Activated naive CD4-positive, alpha-beta T cell treated with anti-CD3 and anti-CD28 coated beads for 36 hours (primary cell): Measurements from ENCODE around the gene PAQR9. TPM values are rescaled to one million over a fixed set of nuclear protein-coding genes. Genes with fewer than 3 reads are reported as not detected.
"Not testable (repeated sequence)": the region's sequence is repeated elsewhere in the genome, so short reads cannot be mapped to it uniquely, and the experiment has no call there.

ENCODE experiments used
- CTCF ChIA-PET: fragments of 350-600 bp; sonication (Branson Sonifier 250); formaldehyde crosslinking; loops from one replicate; lab custom pipeline; 2021; ENCODE audit warnings: antibody characterized with exemption; lab: Charles Lee
- DNase-seq: peaks from one replicate; pipeline ENCODE4 v3.0.0-alpha.2; 2020
- H3K27ac Mint-ChIP-seq: one replicate; pipeline ENCODE4 v1.8.0; 2021; ENCODE audit warnings: mild to moderate bottlenecking, mixed read lengths
- H3K27me3 Mint-ChIP-seq: one replicate; pipeline ENCODE4 v1.8.0; 2021; ENCODE audit warnings: low read depth, mixed read lengths
- H3K36me3 Mint-ChIP-seq: one replicate; pipeline ENCODE4 v1.8.0; 2021; ENCODE audit warnings: low read depth, mixed read lengths
- H3K4me1 Mint-ChIP-seq: one replicate; pipeline ENCODE4 v1.8.0; 2021; ENCODE audit warnings: low read depth, mixed read lengths
- H3K4me3 Mint-ChIP-seq: one replicate; pipeline ENCODE4 v1.8.0; 2021; ENCODE audit warnings: mild to moderate bottlenecking, moderate library complexity, mixed read lengths
- H3K9me3 Mint-ChIP-seq: one replicate; pipeline ENCODE4 v1.8.0; 2021; ENCODE audit warnings: mixed read lengths
- intact Hi-C: fragments of 100-400 bp; cut with micrococcal nuclease; formaldehyde crosslinking; loops from one replicate; pipeline ENCODE4 v1.15.1; 2023
- total RNA-seq, 2 experiments: library from RNA; stranded (reverse); gene quantifications; one replicate each; pipeline ENCODE4 v1.2.3, GENCODE V29; 2021

The PAQR9 gene
- total RNA-seq, 2 experiments from 2014 or later, result not detected

- peaks cover 4% of the 10 kb centered on the region for H3K27me3 Mint-ChIP-seq
- intact Hi-C loops, result no loop called here
- peaks cover 10% of the 10 kb centered on the region for H3K4me1 Mint-ChIP-seq
- H3K36me3 Mint-ChIP-seq, result peaks cover 1% of the 10 kb centered on the region
- no peak overlapping the region for H3K27ac Mint-ChIP-seq
- CTCF ChIA-PET, result interaction anchor here (2.0 kb wide), 1 partner anchor 169 kb away, joined by 8 read pairs; no protein-coding TSS in a partner anchor
- H3K9me3 Mint-ChIP-seq, result no peaks in the 10 kb centered on the region
- DNase-seq, result no peak
- no peak overlapping the region for H3K4me3 Mint-ChIP-seq
Measured at GRCh38 chr3:142997330-142997729, 33.9 kb upstream of the PAQR9 start.

GRCh38 chr3:142993958-142994442, 30.5 kb upstream of the PAQR9 start:
- intact Hi-C loops, result loop anchor here (1.0 to 2.0 kb wide), 4 partner anchors 65 to 868 kb away; no protein-coding TSS in a partner anchor
- Mint-ChIP-seq H3K9me3 (no peaks in the 10 kb centered on the region), H3K4me1 (no peaks in the 10 kb centered on the region), H3K36me3 (no peaks in the 10 kb centered on the region), H3K4me3 (no peak overlapping the region), H3K27ac (no peak overlapping the region), H3K27me3 (peaks cover 4% of the 10 kb centered on the region)
- peak; percentile 77 for DNase-seq
- CTCF ChIA-PET, result interaction anchor here (0.7 to 3.7 kb wide), 10 partner anchors 9 to 839 kb away, joined by 3 to 33 read pairs (median 3); no protein-coding TSS in a partner anchor

GRCh38 chr3:142992323-142992722, 28.8 kb upstream of the PAQR9 start:
- H3K4me3 Mint-ChIP-seq, result no peak overlapping the region
- H3K4me1 Mint-ChIP-seq, result no peaks in the 10 kb centered on the region
- no peaks in the 10 kb centered on the region for H3K9me3 Mint-ChIP-seq
- peaks cover 4% of the 10 kb centered on the region for H3K27me3 Mint-ChIP-seq
- intact Hi-C loops, result no loop called here
- H3K36me3 Mint-ChIP-seq, result no peaks in the 10 kb centered on the region
- DNase-seq, result no peak
- CTCF ChIA-PET, result interaction anchor here (0.9 to 3.7 kb wide), 2 partner anchors 8 to 163 kb away, joined by 3 to 33 read pairs; no protein-coding TSS in a partner anchor
- no peak overlapping the region for H3K27ac Mint-ChIP-seq

- Mint-ChIP-seq H3K9me3 (no peaks in the 10 kb centered on the region), H3K27me3 (peaks cover 4% of the 10 kb centered on the region), H3K36me3 (no peaks in the 10 kb centered on the region), H3K27ac (no peak overlapping the region), H3K4me3 (no peak overlapping the region), H3K4me1 (no peaks in the 10 kb centered on the region)
- no peak for DNase-seq
- intact Hi-C loops, result no loop called here
- CTCF ChIA-PET, result interaction anchor here (1.2 to 2.6 kb wide), 3 partner anchors 9 to 403 kb away, joined by 3 to 19 read pairs (median 4); no protein-coding TSS in a partner anchor
Measured at GRCh38 chr3:142990721-142991120, 27.2 kb upstream of the PAQR9 start.

- intact Hi-C loops, H3K4me1 Mint-ChIP-seq, H3K4me3 Mint-ChIP-seq, H3K9me3 Mint-ChIP-seq, H3K27ac Mint-ChIP-seq, CTCF ChIA-PET, DNase-seq, H3K27me3 Mint-ChIP-seq, H3K36me3 Mint-ChIP-seq: not testable (repeated sequence)
Measured at GRCh38 chr3:142988826-142989225, 25.4 kb upstream of the PAQR9 start.

- H3K36me3 Mint-ChIP-seq, H3K4me3 Mint-ChIP-seq, H3K27me3 Mint-ChIP-seq, H3K9me3 Mint-ChIP-seq, H3K27ac Mint-ChIP-seq, H3K4me1 Mint-ChIP-seq, intact Hi-C loops, DNase-seq: not testable (repeated sequence)
- CTCF ChIA-PET, result interaction anchor here (0.8 to 2.6 kb wide), 5 partner anchors 26 to 166 kb away, joined by 3 to 17 read pairs (median 4); no protein-coding TSS in a partner anchor
Measured at GRCh38 chr3:142988221-142988620, 24.7 kb upstream of the PAQR9 start.

- Mint-ChIP-seq H3K36me3 (no peaks in the 10 kb centered on the region), H3K4me1 (no peaks in the 10 kb centered on the region), H3K27me3 (peaks cover 1% of the 10 kb centered on the region), H3K4me3 (no peak overlapping the region), H3K27ac (no peak overlapping the region), H3K9me3 (no peaks in the 10 kb centered on the region)
- intact Hi-C loops, result loop anchor here (1.0 to 2.0 kb wide), 4 partner anchors 58 to 401 kb away; no protein-coding TSS in a partner anchor
- CTCF ChIA-PET, result interaction anchor here (0.6 to 2.6 kb wide), 8 partner anchors 26 to 806 kb away, joined by 3 to 17 read pairs (median 4); no protein-coding TSS in a partner anchor
- no peak for DNase-seq
Measured at GRCh38 chr3:142987707-142988106, 24.2 kb upstream of the PAQR9 start.

GRCh38 chr3:142987080-142987700, 23.7 kb upstream of the PAQR9 start:
- Mint-ChIP-seq H3K9me3 (no peaks in the 10 kb centered on the region), H3K27ac (no peak overlapping the region), H3K27me3 (no peaks in the 10 kb centered on the region), H3K4me3 (no peak overlapping the region), H3K36me3 (no peaks in the 10 kb centered on the region), H3K4me1 (no peaks in the 10 kb centered on the region)
- CTCF ChIA-PET, result interaction anchor here (0.6 to 2.6 kb wide), 8 partner anchors 25 to 805 kb away, joined by 3 to 17 read pairs (median 4); no protein-coding TSS in a partner anchor
- intact Hi-C loops, result loop anchor here (1.0 to 2.0 kb wide), 4 partner anchors 58 to 400 kb away; no protein-coding TSS in a partner anchor
- DNase-seq, result no peak

- H3K4me1 Mint-ChIP-seq, result no peaks in the 10 kb centered on the region
- H3K9me3 Mint-ChIP-seq, result no peaks in the 10 kb centered on the region
- H3K27me3 Mint-ChIP-seq, result no peaks in the 10 kb centered on the region
- no peak for DNase-seq
- H3K36me3 Mint-ChIP-seq, result no peaks in the 10 kb centered on the region
- H3K27ac Mint-ChIP-seq, result no peak overlapping the region
- CTCF ChIA-PET, result interaction anchor here (0.6 to 3.7 kb wide), 8 partner anchors 8 to 745 kb away, joined by 3 to 24 read pairs (median 3); no protein-coding TSS in a partner anchor
- no peak overlapping the region for H3K4me3 Mint-ChIP-seq
- intact Hi-C loops, result no loop called here
Measured at GRCh38 chr3:142984255-142984654, 20.8 kb upstream of the PAQR9 start.

- Mint-ChIP-seq H3K9me3 (no peaks in the 10 kb centered on the region), H3K4me3 (no peak overlapping the region), H3K4me1 (no peaks in the 10 kb centered on the region), H3K27me3 (no peaks in the 10 kb centered on the region), H3K36me3 (no peaks in the 10 kb centered on the region), H3K27ac (no peak overlapping the region)
- CTCF ChIA-PET, result interaction anchor here (0.9 to 3.7 kb wide), 3 partner anchors 19 to 400 kb away, joined by 3 to 24 read pairs (median 3); no protein-coding TSS in a partner anchor
- intact Hi-C loops, result no loop called here
- DNase-seq, result no peak
Measured at GRCh38 chr3:142983318-142983717, 19.8 kb upstream of the PAQR9 start.

- intact Hi-C loops, result no loop called here
- no peaks in the 10 kb centered on the region for H3K9me3 Mint-ChIP-seq
- CTCF ChIA-PET, result interaction anchor here (0.6 to 3.7 kb wide), 4 partner anchors 8 to 662 kb away, joined by 3 to 24 read pairs (median 4); no protein-coding TSS in a partner anchor
- no peak for DNase-seq
- H3K27ac Mint-ChIP-seq, result no peak overlapping the region
- no peaks in the 10 kb centered on the region for H3K4me1 Mint-ChIP-seq
- no peak overlapping the region for H3K4me3 Mint-ChIP-seq
- H3K36me3 Mint-ChIP-seq, result no peaks in the 10 kb centered on the region
- peaks cover 2% of the 10 kb centered on the region for H3K27me3 Mint-ChIP-seq
Measured at GRCh38 chr3:142982038-142982773, 18.7 kb upstream of the PAQR9 start.

- no peak overlapping the region for H3K4me3 Mint-ChIP-seq
- peaks cover 4% of the 10 kb centered on the region for H3K27me3 Mint-ChIP-seq
- no peaks in the 10 kb centered on the region for H3K9me3 Mint-ChIP-seq
- no peak overlapping the region for H3K27ac Mint-ChIP-seq
- CTCF ChIA-PET, result interaction anchor here (0.6 to 1.2 kb wide), 3 partner anchors 9 to 153 kb away, joined by 3 read pairs; no protein-coding TSS in a partner anchor
- no peak for DNase-seq
- no peaks in the 10 kb centered on the region for H3K36me3 Mint-ChIP-seq
- intact Hi-C loops, result no loop called here
- H3K4me1 Mint-ChIP-seq, result no peaks in the 10 kb centered on the region
Measured at GRCh38 chr3:142981108-142981507, 17.6 kb upstream of the PAQR9 start.
